Ectodermal cell (in vitro differentiated cells): ENCODE measurements around the gene GTF2I.
A peak's percentile ranks its signal among the peaks of the same experiment; 100 is the strongest.
"Not testable (repeated sequence)": the region's sequence is repeated elsewhere in the genome, so short reads cannot be mapped to it uniquely, and the experiment has no call there.

ENCODE experiments used
- H3K27ac ChIP-seq: 2 replicates; pipeline ENCODE4 v1.7.0; 2013; ENCODE audit warnings: mild to moderate bottlenecking, low read depth, low read length; ENCODE audit not compliant: insufficient read depth, poor library complexity, severe bottlenecking
- H3K27me3 ChIP-seq: 2 replicates; pipeline ENCODE4 v1.7.0; 2013; ENCODE audit warnings: mild to moderate bottlenecking, low read length; ENCODE audit not compliant: insufficient read depth, control insufficient read depth, poor library complexity, severe bottlenecking
- H3K36me3 ChIP-seq: one replicate; pipeline ENCODE4 v1.7.0; 2013; ENCODE audit warnings: low read length; ENCODE audit not compliant: control insufficient read depth, insufficient read depth
- H3K4me1 ChIP-seq: one replicate; pipeline ENCODE4 v1.7.0; 2013; ENCODE audit warnings: low read length; ENCODE audit not compliant: control insufficient read depth, insufficient read depth
- H3K4me3 ChIP-seq: 2 replicates; pipeline ENCODE4 v1.7.0; 2013; ENCODE audit warnings: low read depth, low read length, control low read depth; ENCODE audit not compliant: insufficient read depth
- H3K9me3 ChIP-seq: 2 replicates; pipeline ENCODE4 v1.7.0; 2013; ENCODE audit warnings: mild to moderate bottlenecking, low read length, moderate library complexity; ENCODE audit not compliant: control insufficient read depth
- WGBS, 2 experiments: methylation state at CpG; one replicate each; pipeline ENCODE4 v1.1.7; 2013; ENCODE audit warnings: missing lambda C conversion rate in 2 of 2; 5-methylcytosine and 5-hydroxymethylcytosine counted together

Gene GTF2I

GRCh38 chr7:74632505-74632904 lies 25.0 kb upstream of the GTF2I start:
- Histone ChIP-seq H3K36me3 (no peaks in the 10 kb centered on the region), H3K27ac (no peak overlapping the region), H3K4me1 (peaks cover 7% of the 10 kb centered on the region), H3K4me3 (no peak overlapping the region), H3K9me3 (no peaks in the 10 kb centered on the region), H3K27me3 (no peaks in the 10 kb centered on the region)
- 88 to 89% methylated on average over 8 of the region's 8 CpGs for WGBS, 2 experiments

- 92 to 93% methylated on average over 9 of the region's 9 CpGs for WGBS, 2 experiments
- Histone ChIP-seq H3K4me3 (no peak overlapping the region), H3K36me3 (no peaks in the 10 kb centered on the region)
Observed at GRCh38 chr7:74633451-74633921, 24.0 kb upstream of the GTF2I start.

GRCh38 chr7:74637745-74638144 lies 19.8 kb upstream of the GTF2I start:
- WGBS, 2 experiments: 96 to 98% methylated on average over 7 of the region's 7 CpGs
- no peak overlapping the region for H3K4me3 ChIP-seq
- H3K27me3 ChIP-seq: no peaks in the 10 kb centered on the region
- no peak overlapping the region for H3K27ac ChIP-seq
- no peaks in the 10 kb centered on the region for H3K4me1 ChIP-seq
- H3K36me3 ChIP-seq: no peaks in the 10 kb centered on the region
- no peaks in the 10 kb centered on the region for H3K9me3 ChIP-seq

More at GRCh38 chr7:74633451-74633921, 24.0 kb upstream of the GTF2I start:
- H3K27ac ChIP-seq: no peak overlapping the region
- H3K9me3 ChIP-seq: no peaks in the 10 kb centered on the region
- no peaks in the 10 kb centered on the region for H3K27me3 ChIP-seq
- peaks cover under 1% of the 10 kb centered on the region for H3K4me1 ChIP-seq

- not testable (repeated sequence) for H3K27me3 ChIP-seq, H3K4me3 ChIP-seq, H3K4me1 ChIP-seq, H3K9me3 ChIP-seq, H3K36me3 ChIP-seq, H3K27ac ChIP-seq
- WGBS, 2 experiments: 38 to 57% methylated on average over 8 to 9 of the region's 11 CpGs
Observed at GRCh38 chr7:74650055-74650454, 7.5 kb upstream of the GTF2I start.

- 73% methylated on average over 6 of the region's 9 CpGs for WGBS, 2 experiments
- not testable (repeated sequence) for H3K4me1 ChIP-seq, H3K9me3 ChIP-seq, H3K36me3 ChIP-seq, H3K27me3 ChIP-seq, H3K27ac ChIP-seq, H3K4me3 ChIP-seq
Observed at GRCh38 chr7:74650493-74651132, 6.9 kb upstream of the GTF2I start.

GRCh38 chr7:74651133-74651504 lies 6.4 kb upstream of the GTF2I start:
- H3K4me1 ChIP-seq, H3K27ac ChIP-seq, H3K9me3 ChIP-seq, H3K27me3 ChIP-seq, H3K36me3 ChIP-seq, H3K4me3 ChIP-seq: not testable (repeated sequence)
- WGBS, 2 experiments: 89 to 93% methylated on average over 11 of the region's 12 CpGs

- peaks cover 12% of the 10 kb centered on the region for H3K4me1 ChIP-seq
- WGBS, 2 experiments: 90 to 93% methylated on average over 11 of the region's 11 CpGs
- no peaks in the 10 kb centered on the region for H3K9me3 ChIP-seq
- H3K27me3 ChIP-seq: no peaks in the 10 kb centered on the region
- no peak overlapping the region for H3K4me3 ChIP-seq
- no peaks in the 10 kb centered on the region for H3K36me3 ChIP-seq
- H3K27ac ChIP-seq: no peak overlapping the region
Observed at GRCh38 chr7:74653686-74654181, 3.8 kb upstream of the GTF2I start.

- no peaks in the 10 kb centered on the region for H3K36me3 ChIP-seq
- H3K4me1 ChIP-seq: peaks cover 18% of the 10 kb centered on the region
- H3K27me3 ChIP-seq: no peaks in the 10 kb centered on the region
- H3K9me3 ChIP-seq: no peaks in the 10 kb centered on the region
- H3K4me3 ChIP-seq: no peak overlapping the region
- H3K27ac ChIP-seq: no peak overlapping the region
- WGBS, 2 experiments: 92 to 95% methylated on average over 5 of the region's 5 CpGs
Observed at GRCh38 chr7:74654811-74655210, 2.7 kb upstream of the GTF2I start.

GRCh38 chr7:74655324-74655723 lies 2.2 kb upstream of the GTF2I start:
- H3K27me3 ChIP-seq: no peaks in the 10 kb centered on the region
- H3K36me3 ChIP-seq: no peaks in the 10 kb centered on the region
- no peak overlapping the region for H3K27ac ChIP-seq
- no peaks in the 10 kb centered on the region for H3K9me3 ChIP-seq
- WGBS, 2 experiments: 88 to 90% methylated on average over 8 of the region's 8 CpGs
- H3K4me1 ChIP-seq: peaks cover 23% of the 10 kb centered on the region
- H3K4me3 ChIP-seq: no peak overlapping the region

- Histone ChIP-seq H3K27me3 (no peaks in the 10 kb centered on the region), H3K36me3 (no peaks in the 10 kb centered on the region), H3K4me3 (peak overlapping the region; percentile 58), H3K9me3 (no peaks in the 10 kb centered on the region), H3K27ac (peak overlapping the region; percentile 87), H3K4me1 (peaks cover 27% of the 10 kb centered on the region)
- 65 to 69% methylated on average over 20 to 21 of the region's 21 CpGs for WGBS, 2 experiments
Observed at GRCh38 chr7:74655768-74656440, 1.6 kb upstream of the GTF2I start.
